NCI-H446 treated with DMSO at 0.1 percent for 48 hours (cell line): ENCODE results near the gene DHX30.
"Not testable (repeated sequence)": the region's sequence is repeated elsewhere in the genome, so short reads cannot be mapped to it uniquely, and the experiment has no call there.

ENCODE experiments used
- DNase-seq: peaks from one replicate; lab custom pipeline; 2025; lab: John Stamatoyannopoulos, UW

DHX30 gene

DNA sequence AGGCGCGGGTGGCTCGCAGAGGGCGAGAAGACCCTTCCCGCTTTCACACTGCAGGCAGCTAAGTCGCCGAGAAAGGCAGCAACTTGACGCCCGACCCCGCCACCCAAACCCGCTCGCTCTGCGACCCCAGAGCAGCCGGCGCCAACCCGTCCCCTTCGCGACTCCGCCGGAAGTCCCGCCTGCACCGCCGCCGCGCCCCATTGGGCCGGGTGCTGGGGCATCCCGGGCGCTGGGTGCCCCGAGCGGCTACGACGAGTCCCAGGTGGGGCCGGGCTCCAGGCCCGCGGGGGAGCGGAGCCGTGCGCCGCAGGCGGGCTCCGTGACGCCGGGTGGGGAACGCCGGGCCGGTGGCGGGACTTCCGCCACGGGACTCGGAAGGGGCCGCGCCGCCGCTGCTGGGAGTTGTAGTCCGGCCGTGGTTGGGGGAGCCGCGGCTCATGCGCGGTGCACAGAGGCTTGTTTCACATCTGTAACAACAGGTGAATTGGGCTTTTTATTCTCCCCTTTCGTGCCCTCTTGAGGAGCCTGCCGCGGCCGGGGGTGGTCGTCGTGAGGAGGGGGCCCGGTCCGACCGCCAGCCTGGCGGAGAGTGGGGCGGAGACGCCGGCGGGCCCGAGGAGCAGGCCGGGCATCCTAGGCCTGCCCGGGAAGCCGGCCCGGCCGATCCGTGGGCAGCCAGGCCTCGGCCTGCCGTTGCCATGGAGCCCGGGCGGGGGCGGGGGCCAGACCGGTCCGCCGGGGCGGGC, at the start of gene DHX30:
Gene DHX30, plus strand, starts transcription at position 405 of the 746 bp plus-strand sequence. CDS start 7,546 bp downstream, outside the sequence.
- peak; percentile 27 for DNase-seq

- DNase-seq = no peak
Observed at GRCh38 chr3:47758261-47759025, 44.5 kb upstream of the DHX30 start.

DNA sequence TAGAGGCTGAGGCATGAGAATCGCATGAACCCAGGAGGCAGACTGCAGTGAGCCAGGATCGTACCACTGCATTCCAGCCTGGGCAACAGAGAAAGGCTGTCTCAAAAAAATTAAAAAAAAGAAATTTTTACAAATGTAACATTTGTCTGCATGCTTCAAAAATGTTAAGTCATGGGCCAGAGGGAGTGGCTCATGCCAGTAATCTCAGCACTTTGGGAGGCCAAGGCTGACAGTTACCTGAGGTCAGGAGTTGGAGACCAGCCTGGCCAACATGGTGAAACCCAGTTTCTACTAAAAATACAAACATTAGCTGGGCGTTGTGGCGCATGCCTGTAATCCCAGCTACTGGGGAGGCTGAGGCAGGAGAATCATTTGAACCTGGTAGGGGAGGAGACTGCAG, 42.7 kb upstream of the DHX30 start:
- not testable (repeated sequence) for DNase-seq

- DNase-seq = no peak
Observed at GRCh38 chr3:47761046-47761445, 41.9 kb upstream of the DHX30 start.

DNA sequence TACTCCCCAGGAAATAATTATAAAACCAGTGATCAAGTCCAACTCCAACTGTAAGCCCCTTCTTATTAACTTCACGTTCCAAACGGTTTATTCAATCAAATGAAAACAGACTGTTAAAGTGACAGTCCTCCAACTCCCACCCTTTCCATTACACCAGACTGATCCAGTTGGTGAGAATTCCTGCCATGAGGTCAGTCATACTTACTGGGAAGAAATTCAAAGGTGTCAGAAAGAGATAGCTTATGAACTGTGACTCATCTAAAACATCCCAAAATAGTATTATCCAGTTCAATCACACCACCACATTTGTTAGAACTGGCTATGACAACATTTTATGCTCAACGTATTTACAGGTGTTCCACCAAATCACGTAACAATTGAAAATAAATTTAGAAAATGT, 40.7 kb upstream of the DHX30 start:
- no peak for DNase-seq

GRCh38 chr3:47766186-47766585, 36.8 kb upstream of the DHX30 start:
- no peak for DNase-seq

DNA sequence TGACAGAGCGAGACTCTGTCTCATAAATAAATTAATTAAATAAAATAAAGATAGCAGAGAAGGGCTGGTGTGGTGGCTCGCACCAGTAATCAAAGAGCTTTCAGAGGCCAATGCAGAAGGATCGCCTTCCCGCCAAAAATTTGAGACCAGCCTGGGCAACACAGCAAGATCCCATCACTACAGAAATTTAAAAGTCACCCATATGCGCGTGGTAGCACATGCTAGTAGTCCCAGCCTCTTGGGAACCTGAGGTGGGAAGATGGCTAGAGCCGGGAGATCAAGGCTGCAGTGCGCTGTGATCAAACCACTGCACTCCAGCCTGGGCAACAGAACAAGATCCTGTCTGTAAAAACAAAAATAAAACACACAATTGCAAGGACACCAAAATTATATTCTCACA, 30.9 kb upstream of the DHX30 start:
- no peak for DNase-seq

DNA sequence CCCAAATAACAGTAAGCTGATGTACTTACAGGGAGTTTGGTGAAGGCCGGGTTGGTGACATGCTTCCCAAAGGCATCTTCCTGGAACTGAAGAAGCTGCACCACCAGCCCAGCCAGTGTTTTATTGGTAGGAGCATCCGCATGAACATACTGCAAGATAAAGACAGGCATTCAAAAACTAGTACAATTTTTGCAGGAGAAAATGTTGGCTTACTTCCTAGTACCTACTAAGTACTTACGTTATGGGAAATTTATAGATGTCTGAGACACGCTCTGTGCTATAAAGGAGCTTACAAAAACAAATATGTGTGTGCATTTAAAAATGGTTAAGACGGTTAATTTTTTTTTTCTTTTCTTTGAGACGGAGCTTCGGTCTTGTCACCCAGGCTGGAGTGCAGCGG, 30.1 kb upstream of the DHX30 start:
- DNase-seq = no peak

DNA sequence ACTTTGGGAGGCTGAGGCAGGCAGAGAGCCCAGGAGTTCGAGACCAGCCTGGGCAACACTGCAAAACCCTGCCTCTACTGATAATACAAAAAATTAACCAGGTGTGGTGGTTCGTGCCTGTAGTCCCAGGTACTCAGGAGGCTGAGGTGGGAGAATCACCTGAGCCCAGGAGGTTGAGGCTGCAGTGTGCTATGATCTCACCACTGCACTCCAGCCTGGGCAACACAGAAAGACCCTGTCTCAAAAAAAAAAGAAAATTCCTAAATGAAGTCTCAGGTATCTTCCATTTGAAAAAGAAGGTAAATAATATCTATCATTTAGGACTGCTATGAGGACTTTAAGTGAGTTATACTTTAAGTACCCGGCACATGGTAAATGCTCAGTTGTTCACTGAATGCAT, 24.2 kb upstream of the DHX30 start:
- DNase-seq = no peak

- DNase-seq = no peak
Observed at GRCh38 chr3:47780741-47781684, 21.9 kb upstream of the DHX30 start.

- DNase-seq = peak; percentile 75
Observed at GRCh38 chr3:47781685-47782445, 21.1 kb upstream of the DHX30 start, which contains the start of gene SMARCC1. TSS of gene SMARCC1 (minus strand) at chr3:47781893. CDS start at chr3:47781797, 96 bp downstream.

DNA sequence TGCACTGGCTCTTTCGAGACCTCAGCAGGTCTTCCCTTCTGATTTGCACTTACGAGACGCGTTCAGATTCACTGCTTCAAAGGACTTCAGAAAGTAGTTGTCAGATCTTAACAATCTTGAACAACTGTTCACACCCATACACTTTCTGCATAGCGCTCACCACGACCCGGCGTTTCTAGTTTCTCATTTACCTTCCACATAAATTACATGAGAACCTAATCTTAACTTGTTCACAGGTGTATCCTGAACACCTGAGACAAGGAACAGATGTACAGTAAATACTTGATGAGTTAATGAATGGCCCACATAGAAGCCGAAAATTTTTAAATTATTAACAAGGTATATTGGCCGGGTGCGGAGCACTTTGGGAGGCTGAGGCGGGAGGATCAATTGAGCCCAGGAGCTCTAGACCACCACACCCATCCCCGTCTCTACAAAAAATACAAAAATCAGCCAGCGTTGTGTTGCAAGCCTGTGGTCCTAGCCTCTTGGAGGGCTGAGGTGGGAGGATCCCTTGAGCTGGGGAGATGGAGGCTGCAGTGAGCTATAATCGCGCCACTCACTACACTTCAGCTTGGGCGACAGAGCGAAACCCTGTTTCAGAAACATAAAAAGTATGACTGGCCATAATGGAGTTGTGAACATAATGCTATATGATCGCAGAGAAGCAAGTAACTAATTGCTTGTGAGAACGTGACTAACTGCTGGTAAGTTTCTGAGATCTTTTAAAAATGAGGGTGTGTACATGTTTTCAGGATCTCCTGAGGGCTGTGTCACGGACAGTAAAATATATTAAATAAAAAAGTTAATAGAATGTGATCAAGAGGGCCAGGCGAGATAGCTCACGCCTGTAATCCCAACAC, 20.3 kb upstream of the DHX30 start:
- no peak for DNase-seq

DNA sequence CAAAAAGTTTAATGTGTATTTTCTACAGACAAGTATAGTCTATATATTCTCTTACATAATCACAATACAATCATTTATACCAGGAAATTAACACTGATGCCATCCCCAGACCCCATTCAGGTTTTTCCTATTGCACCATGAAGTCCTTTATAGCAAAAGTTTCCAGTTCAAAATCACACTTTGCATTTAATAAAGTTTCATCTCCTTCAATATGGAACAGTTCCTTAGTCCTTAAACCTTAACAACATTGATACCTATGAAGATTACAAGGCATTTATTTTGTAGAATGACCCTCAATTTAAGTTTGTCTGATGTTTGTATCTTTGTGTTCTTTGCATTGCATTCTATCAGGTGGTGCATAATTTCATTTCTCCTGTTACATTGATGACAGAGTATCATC, 19.3 kb upstream of the DHX30 start:
- no peak for DNase-seq

GRCh38 chr3:47791193-47791855, 11.6 kb upstream of the DHX30 start:
- no peak for DNase-seq

DNA sequence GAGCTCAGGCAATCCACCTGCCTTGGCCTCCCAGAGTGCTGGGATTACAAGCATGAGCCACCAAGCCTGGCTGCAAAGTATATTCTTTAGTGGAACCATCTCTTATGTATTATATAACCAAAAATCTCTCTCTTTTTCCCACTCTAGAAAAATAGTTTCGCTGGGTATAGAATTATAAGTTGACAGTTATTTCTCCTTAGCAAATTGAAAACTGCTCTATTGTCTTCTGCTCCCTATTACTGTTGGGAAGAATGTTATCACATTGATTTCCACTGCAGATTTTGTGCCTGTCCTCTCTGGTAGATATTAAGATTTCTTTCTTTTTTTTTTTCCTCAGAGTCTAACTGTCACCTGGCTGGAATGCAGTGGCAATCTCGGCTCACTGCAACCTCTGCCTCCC, 10.2 kb upstream of the DHX30 start:
- no peak for DNase-seq

- DNase-seq = no peak
Observed at GRCh38 chr3:47794544-47794943, 8.4 kb upstream of the DHX30 start.

GRCh38 chr3:47799733-47800132, 3.2 kb upstream of the DHX30 start:
- no peak for DNase-seq

GRCh38 chr3:47803480-47804025, 615 bp downstream of the DHX30 start:
- DNase-seq = no peak

DNA sequence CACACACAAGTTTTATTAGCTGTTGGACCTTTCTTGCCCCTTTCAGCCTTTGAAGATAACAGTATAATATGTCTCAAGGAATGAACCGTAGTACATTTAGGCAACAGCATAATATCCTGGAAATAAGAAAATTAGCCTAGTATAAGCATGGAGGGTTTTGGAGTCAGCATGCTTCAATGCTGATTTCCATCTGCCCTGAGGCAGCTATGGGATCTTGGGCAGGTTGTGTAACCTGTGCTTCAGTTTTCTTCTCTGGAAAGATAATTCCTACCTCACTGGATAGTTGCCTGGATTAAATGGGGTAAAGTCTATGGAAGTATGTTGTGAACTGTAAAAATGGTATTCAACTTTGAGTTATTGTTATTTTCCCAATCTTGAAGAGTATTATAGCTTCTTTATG, 1.6 kb downstream of the DHX30 start:
- no peak for DNase-seq
